H1 (cell line): ENCODE results near the gene TBC1D13. TPM values are rescaled to one million over a fixed set of nuclear protein-coding genes. Genes with fewer than 3 reads are reported as not detected.
"Not testable (repeated sequence)": the region's sequence is repeated elsewhere in the genome, so short reads cannot be mapped to it uniquely, and the experiment has no call there.

Source experiments
- CTCF ChIA-PET: fragments of 300-600 bp; sonication (Branson Sonifier 250); formaldehyde crosslinking; loops from one replicate; lab custom pipeline; 2021; ENCODE audit not compliant: partially characterized antibody; lab: Charles Lee
- POLR2A ChIA-PET: fragments of 300-600 bp; sonication (Branson Sonifier 250); formaldehyde crosslinking; loops from one replicate; lab custom pipeline; 2021; ENCODE audit warnings: inconsistent platforms; ENCODE audit not compliant: partially characterized antibody; lab: Charles Lee
- DNase-seq, 2 experiments: peaks; one replicate each; pipeline versions ENCODE4 v3.0.0 to v3.0.0-alpha.2; 2010 to 2022; ENCODE audit warnings: low spot score in 2 of 2, low read depth in 1 of 2, mixed read lengths in 1 of 2
- FAIRE-seq: peaks from 2 replicates; lab custom pipeline; 2011; peaks lifted over from hg19 to GRCh38; lab: Jason Lieb, UNC
- H2AFZ ChIP-seq: 2 replicates; pipeline ENCODE4 v1.8.1; 2012; ENCODE audit warnings: low read length, inconsistent platforms
- H2AK5ac ChIP-seq: 2 replicates; pipeline ENCODE4 v1.6.1; 2013; ENCODE audit warnings: low read depth, low read length
- H2BK120ac ChIP-seq: replicated peaks from 2 replicates; pipeline ENCODE3; 2013; ENCODE audit warnings: low read depth, low read length, inconsistent platforms
- H2BK12ac ChIP-seq: 2 replicates; pipeline ENCODE4 v1.6.1; 2013; ENCODE audit warnings: low read depth, low read length
- H2BK15ac ChIP-seq: 2 replicates; pipeline ENCODE4 v1.6.1; 2013; ENCODE audit warnings: low read length
- H2BK20ac ChIP-seq: 2 replicates; pipeline ENCODE4 v1.6.1; 2013; ENCODE audit warnings: low read length
- H2BK5ac ChIP-seq: 2 replicates; pipeline ENCODE4 v1.6.1; 2013; ENCODE audit warnings: low read depth, low read length
- H3K14ac ChIP-seq: 2 replicates; pipeline ENCODE4 v1.6.1; 2013; ENCODE audit warnings: inconsistent platforms; ENCODE audit not compliant: insufficient read length
- H3K18ac ChIP-seq: 2 replicates; pipeline ENCODE4 v1.6.1; 2013; ENCODE audit warnings: low read length; ENCODE audit errors: extremely low read depth
- H3K23ac ChIP-seq: 2 replicates; pipeline ENCODE4 v1.6.1; 2013; ENCODE audit warnings: inconsistent platforms; ENCODE audit not compliant: insufficient read length
- H3K23me2 ChIP-seq: 2 replicates; pipeline ENCODE4 v1.6.1; 2013; ENCODE audit warnings: low read depth, low read length
- H3K27ac ChIP-seq: 2 replicates; pipeline ENCODE4 v1.6.1; 2011; ENCODE audit warnings: low read depth, low read length, inconsistent platforms
- H3K27me3 ChIP-seq, 4 experiments: replicated peaks in 1 of 4; 1 replicate in 1 of 4; 2 replicates in 3 of 4; pipeline versions ENCODE4 v1.6.1 to v1.8.1; 2011 to 2013; ENCODE audit warnings: low read length in 3 of 4, mild to moderate bottlenecking in 3 of 4, inconsistent platforms in 2 of 4, mixed read lengths in 2 of 4, moderate library complexity in 1 of 4; ENCODE audit not compliant: control insufficient read depth in 3 of 4, insufficient read depth in 3 of 4; ENCODE audit errors: extremely low read depth in 1 of 4
- H3K36me3 ChIP-seq, 4 experiments: 2 replicates each; pipeline versions ENCODE4 v1.6.1 to v1.8.1; 2011 to 2013; ENCODE audit warnings: mild to moderate bottlenecking in 4 of 4, low read length in 3 of 4, moderate library complexity in 2 of 4, control low read depth in 1 of 4, inconsistent platforms in 1 of 4; ENCODE audit not compliant: insufficient read depth in 4 of 4, control insufficient read depth in 2 of 4
- H3K4ac ChIP-seq: replicated peaks from 2 replicates; pipeline ENCODE3; 2013; ENCODE audit warnings: low read length, low read depth, mixed read lengths, inconsistent platforms; ENCODE audit not compliant: insufficient read length
- H3K4me1 ChIP-seq, 4 experiments: replicated peaks in 1 of 4; 1 replicate in 1 of 4; 2 replicates in 3 of 4; pipeline versions ENCODE4 v1.6.1 to v1.8.1; 2011 to 2013; ENCODE audit warnings: low read length in 3 of 4, inconsistent platforms in 2 of 4, mixed read lengths in 1 of 4; ENCODE audit not compliant: insufficient read depth in 4 of 4, control insufficient read depth in 3 of 4
- H3K4me2 ChIP-seq, 2 experiments: 2 replicates each; pipeline versions ENCODE4 v1.6.1 to v1.8.1; 2011 to 2013; ENCODE audit warnings: low read depth in 2 of 2, low read length in 2 of 2, control low read depth in 1 of 2, inconsistent platforms in 1 of 2, mild to moderate bottlenecking in 1 of 2; ENCODE audit not compliant: insufficient read depth in 1 of 2
- H3K4me3 ChIP-seq, 4 experiments: fragments of 200-600, 300-600 bp in 1 of 4; sonication (generic), shearing (Covaris generic), sonication (Bioruptor Twin) in 1 of 4; 2 replicates each; pipeline versions ENCODE4 v1.5.1 to v1.8.1; 2011 to 2016; ENCODE audit warnings: low read length in 4 of 4, low read depth in 3 of 4, control low read depth in 2 of 4, inconsistent platforms in 2 of 4, mild to moderate bottlenecking in 2 of 4, mixed read lengths in 1 of 4, moderate library complexity in 1 of 4; ENCODE audit not compliant: insufficient read depth in 2 of 4; ENCODE audit errors: extremely low read depth in 1 of 4
- H3K56ac ChIP-seq: replicated peaks from 2 replicates; pipeline ENCODE3; 2013; ENCODE audit warnings: low read depth, mild to moderate bottlenecking, mixed read lengths, low read length, inconsistent platforms; ENCODE audit not compliant: insufficient read length
- H3K79me1 ChIP-seq: 2 replicates; pipeline ENCODE4 v1.6.1; 2013; ENCODE audit warnings: low read depth, low read length, control low read depth
- H3K79me2 ChIP-seq, 2 experiments: 2 replicates each; pipeline versions ENCODE4 v1.6.1 to v1.8.1; 2012 to 2013; ENCODE audit warnings: low read length in 2 of 2, mild to moderate bottlenecking in 2 of 2, inconsistent platforms in 1 of 2; ENCODE audit not compliant: insufficient read depth in 2 of 2, control insufficient read depth in 1 of 2
- H3K9ac ChIP-seq, 4 experiments: replicated peaks in 1 of 4; 1 replicate in 1 of 4; 2 replicates in 3 of 4; pipeline versions ENCODE4 v1.6.1 to v1.8.1; 2011 to 2013; ENCODE audit warnings: low read depth in 3 of 4, low read length in 3 of 4, control low read depth in 2 of 4, mild to moderate bottlenecking in 2 of 4, moderate library complexity in 2 of 4, inconsistent platforms in 1 of 4; ENCODE audit errors: extremely low read depth in 1 of 4
- H3K9me3 ChIP-seq, 2 experiments: 2 replicates each; pipeline versions ENCODE4 v1.6.1 to v1.8.1; 2012 to 2013; ENCODE audit warnings: mild to moderate bottlenecking in 2 of 2, moderate library complexity in 2 of 2, control low read depth in 1 of 2, inconsistent platforms in 1 of 2, low read depth in 1 of 2, low read length in 1 of 2, mixed read lengths in 1 of 2; ENCODE audit not compliant: insufficient read depth in 2 of 2
- H4K20me1 ChIP-seq, 2 experiments: replicated peaks in 1 of 2; 2 replicates each; pipeline versions ENCODE3 to v1.8.1; 2011 to 2013; ENCODE audit warnings: inconsistent platforms in 2 of 2, low read length in 2 of 2, mild to moderate bottlenecking in 1 of 2; ENCODE audit not compliant: insufficient read depth in 2 of 2, control insufficient read depth in 1 of 2
- H4K5ac ChIP-seq: 2 replicates; pipeline ENCODE4 v1.6.1; 2013; ENCODE audit warnings: low read length, low read depth, mixed read lengths, inconsistent platforms; ENCODE audit not compliant: insufficient read length
- H4K8ac ChIP-seq: 2 replicates; pipeline ENCODE4 v1.8.0; 2013; ENCODE audit warnings: mild to moderate bottlenecking, moderate library complexity, low read length, inconsistent platforms; ENCODE audit not compliant: insufficient read depth; ENCODE audit errors: extremely low read depth
- H4K91ac ChIP-seq: replicated peaks from 2 replicates; pipeline ENCODE3; 2013; ENCODE audit warnings: low read length, mixed read lengths, inconsistent platforms; ENCODE audit not compliant: insufficient read length
- WGBS, 2 experiments: shearing (Covaris generic) in 1 of 2; methylation state at CpG; one replicate each; pipeline versions ENCODE4 v1.1.6 to v1.1.7; 2013 to 2015; ENCODE audit warnings: low lambda C conversion rate in 2 of 2, mixed read lengths in 2 of 2, inconsistent platforms in 1 of 2, low coverage in 1 of 2, missing lambda C conversion rate in 1 of 2; ENCODE audit not compliant: insufficient replicate concordance in 2 of 2, insufficient coverage in 1 of 2, insufficient read length in 1 of 2; ENCODE audit errors: extremely low coverage in 1 of 2, missing lambda C conversion rate in 1 of 2; 5-methylcytosine and 5-hydroxymethylcytosine counted together
- polyA plus RNA-seq, 7 experiments: library from polyadenylated mRNA; depleted of rRNA in 3 of 7; stranded (reverse) in 5 of 7; unstranded in 2 of 7; fragments of >200 nt in 5 of 7; fragments of 200-250 nt in 2 of 7; gene quantifications; 1 replicate in 5 of 7; 2 replicates in 1 of 7; 4 replicates in 1 of 7; pipeline versions ENCODE4 v1.2.1 to v1.2.3, GENCODE V29; 2011 to 2013; ENCODE audit warnings: missing spikeins in 2 of 7, mixed read lengths in 2 of 7
- total RNA-seq: library from RNA; stranded (reverse); fragmentation: NEBNext Ultra II Directional; extraction: Animal tissue kit (Norgen Biotek cat#: 25700); gene quantifications from 2 replicates; pipeline ENCODE4 v1.2.1, GENCODE V29; 2021

Gene TBC1D13
- total and polyA plus RNA-seq, 2 of the 8 experiments (the other 6 are each of a cell fraction or from before 2014, with no cell fraction given) = 21.3 to 24.7 TPM

DNA sequence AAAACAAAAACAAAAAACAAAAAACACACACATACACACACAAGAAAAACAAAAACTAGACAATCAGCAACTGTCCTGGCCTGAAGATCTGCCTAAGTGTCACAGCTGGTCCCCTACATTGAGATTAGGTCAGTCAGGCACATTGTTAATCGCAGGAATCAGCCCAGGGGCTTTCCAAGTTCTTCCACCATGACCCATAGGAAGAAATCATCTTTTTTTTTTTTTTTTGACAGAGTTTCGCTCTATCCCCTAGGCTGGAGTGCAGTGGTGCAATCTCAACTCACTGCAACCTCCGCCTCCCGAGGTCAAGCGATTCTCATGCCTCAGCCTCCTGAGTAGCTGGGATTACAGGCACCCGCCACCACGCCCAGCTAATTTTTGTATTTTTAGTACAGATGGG, 56.1 kb downstream of the TBC1D13 start:
- H2AFZ ChIP-seq, H3K23ac ChIP-seq, H3K18ac ChIP-seq, H3K27me3 ChIP-seq, H3K36me3 ChIP-seq, H3K4me2 ChIP-seq, FAIRE-seq, H3K56ac ChIP-seq, H2BK15ac ChIP-seq, H3K79me2 ChIP-seq, H3K4me1 ChIP-seq, H3K27ac ChIP-seq, H3K9ac ChIP-seq, H2BK12ac ChIP-seq, DNase-seq, H3K23me2 ChIP-seq, H3K4ac ChIP-seq, H2BK20ac ChIP-seq, H3K14ac ChIP-seq, H2BK5ac ChIP-seq, H3K4me3 ChIP-seq, H4K5ac ChIP-seq, H3K79me1 ChIP-seq, H2AK5ac ChIP-seq, H3K9me3 ChIP-seq, H2BK120ac ChIP-seq, H4K91ac ChIP-seq, H4K8ac ChIP-seq: not testable (repeated sequence)
- CTCF ChIA-PET = interaction anchor here (0.9 to 1.2 kb wide), 3 partner anchors 18 to 78 kb away, joined by 3 read pairs; no protein-coding TSS in a partner anchor
- 95% methylated on average over 6 of the region's 7 CpGs; no CpG with 5 or more reads in 1 of the 2 experiments for WGBS, 2 experiments
- POLR2A ChIA-PET = interaction anchor here (1.4 kb wide), 1 partner anchor 13 kb away, joined by 5 read pairs; the partner anchor contains the start of gene SPOUT1
- peaks cover 0 to 11% of the 10 kb centered on the region in 2 experiments for H4K20me1 ChIP-seq
